Medulla oblongata (tissue), 1 donor: ENCODE measurements around the gene RGPD6.
"Not testable (repeated sequence)": the region's sequence is repeated elsewhere in the genome, so short reads cannot be mapped to it uniquely, and the experiment has no call there.

ENCODE experiments used
- DNase-seq: peaks from one replicate; pipeline ENCODE4 v3.0.0-alpha.2; 2015; ENCODE audit errors: extremely low spot score

RGPD6 gene

GRCh38 chr2:110481200-110481599 lies 95.8 kb downstream of the RGPD6 start:
- not testable (repeated sequence) for DNase-seq

- not testable (repeated sequence) for DNase-seq
These were observed 96.9 kb downstream of the RGPD6 start for GRCh38 chr2:110480084-110480483.

GRCh38 chr2:110477370-110477769 lies 99.7 kb downstream of the RGPD6 start:
- not testable (repeated sequence) for DNase-seq

- not testable (repeated sequence) for DNase-seq
These were observed 100.1 kb downstream of the RGPD6 start for GRCh38 chr2:110476952-110477351.

- not testable (repeated sequence) for DNase-seq
These were observed 101.2 kb downstream of the RGPD6 start for GRCh38 chr2:110475627-110476359.

- not testable (repeated sequence) for DNase-seq
These were observed 102.1 kb downstream of the RGPD6 start for GRCh38 chr2:110474898-110475297.

- DNase-seq, result not testable (repeated sequence)
These were observed 104.0 kb downstream of the RGPD6 start for GRCh38 chr2:110473059-110473358.

- DNase-seq, result not testable (repeated sequence)
These were observed 104.6 kb downstream of the RGPD6 start, which contains the start of gene LIMS4 for GRCh38 chr2:110472171-110473058. Gene LIMS4, minus strand, starts transcription at chr2:110472816. Its CDS starts 38 bp downstream, at chr2:110472778.

GRCh38 chr2:110468921-110469320 lies 108.1 kb downstream of the RGPD6 start:
- DNase-seq, result not testable (repeated sequence)

GRCh38 chr2:110465312-110465711 lies 111.7 kb downstream of the RGPD6 start:
- not testable (repeated sequence) for DNase-seq
